OCI-LY1 (cell line): Measurements from ENCODE around the gene LCMT1.

Experiments used
- H2AFZ ChIP-seq: fragments of 200-600 bp; sonication (generic), shearing (Covaris generic); 2 replicates; pipeline ENCODE4 v1.6.0; 2014; ENCODE audit warnings: antibody characterized with exemption, mild to moderate bottlenecking, low read length
- H3F3A ChIP-seq: fragments of 200-600 bp; sonication (generic), shearing (Covaris generic); 2 replicates; pipeline ENCODE4 v1.6.0; 2014; ENCODE audit warnings: mild to moderate bottlenecking, antibody characterized with exemption, low read length, moderate library complexity; ENCODE audit not compliant: insufficient read depth
- H3K27ac ChIP-seq: fragments of 200-600 bp; sonication (generic); 2 replicates; pipeline ENCODE4 v1.5.1; 2014; ENCODE audit warnings: low read length, mixed run types, mild to moderate bottlenecking, low read depth; ENCODE audit not compliant: poor library complexity, severe bottlenecking
- H3K27me3 ChIP-seq: fragments of 200-600 bp; sonication (generic); 2 replicates; pipeline ENCODE4 v1.6.0; 2014; ENCODE audit warnings: antibody characterized with exemption, mild to moderate bottlenecking, low read length, moderate library complexity; ENCODE audit not compliant: insufficient read depth
- H3K36me3 ChIP-seq: fragments of 200-600 bp; sonication (generic); 2 replicates; pipeline ENCODE4 v1.6.1; 2014; ENCODE audit warnings: mild to moderate bottlenecking, antibody characterized with exemption, low read length, moderate library complexity, mixed read lengths; ENCODE audit not compliant: insufficient read depth
- H3K4me1 ChIP-seq: fragments of 200-600 bp; sonication (generic); 2 replicates; pipeline ENCODE4 v1.5.1; 2014; ENCODE audit warnings: mild to moderate bottlenecking, low read length, moderate library complexity; ENCODE audit not compliant: insufficient read depth, severe bottlenecking
- H3K4me2 ChIP-seq: fragments of 200-600 bp; sonication (generic), shearing (Covaris generic); 2 replicates; pipeline ENCODE4 v1.6.1; 2014; ENCODE audit warnings: low read length
- H3K4me3 ChIP-seq: fragments of 200-600 bp; sonication (generic); 2 replicates; pipeline ENCODE4 v1.5.1; 2014; ENCODE audit warnings: low read length, low read depth, mild to moderate bottlenecking, mixed read lengths; ENCODE audit not compliant: poor library complexity, severe bottlenecking
- H3K79me2 ChIP-seq: fragments of 200-600 bp; shearing (Covaris generic); 2 replicates; pipeline ENCODE4 v1.6.1; 2016; ENCODE audit warnings: mixed run types, low read length, mixed read lengths; ENCODE audit not compliant: insufficient read depth
- H3K9ac ChIP-seq: fragments of 200-600 bp; sonication (generic), shearing (Covaris generic); 2 replicates; pipeline ENCODE4 v1.6.1; 2014; ENCODE audit warnings: mild to moderate bottlenecking, low read length, mixed read lengths
- H3K9me2 ChIP-seq: fragments of 200-600 bp; sonication (generic), shearing (Covaris generic); 2 replicates; pipeline ENCODE4 v1.6.1; 2014; ENCODE audit warnings: low read depth, mild to moderate bottlenecking, low read length, mixed read lengths
- H3K9me3 ChIP-seq: fragments of 200-600 bp; shearing (Covaris generic); 2 replicates; pipeline ENCODE4 v1.6.1; 2014; ENCODE audit warnings: low read length, mixed read lengths
- H4K20me1 ChIP-seq: fragments of 200-600 bp; sonication (generic), shearing (Covaris generic); 2 replicates; pipeline ENCODE4 v1.6.0; 2016; ENCODE audit warnings: mild to moderate bottlenecking, low read length; ENCODE audit not compliant: insufficient read depth
- CTCF ChIP-seq: fragments of 200-600 bp; sonication (generic), shearing (Covaris generic); IDR thresholded peaks from 2 replicates; pipeline ENCODE4 v1.5.1; 2017; ENCODE audit warnings: mild to moderate bottlenecking, antibody characterized with exemption, low read length, moderate library complexity, mixed read lengths
- EZH2 ChIP-seq: fragments of 200-600 bp; sonication (generic), shearing (Covaris generic); IDR thresholded peaks from 2 replicates; pipeline ENCODE4 v1.8.0; 2017; ENCODE audit warnings: borderline replicate concordance, mixed run types, mild to moderate bottlenecking, antibody characterized with exemption, low read length, moderate library complexity, mixed read lengths

Gene LCMT1

GRCh38 chr16:25143928-25144327, 32.4 kb downstream of the LCMT1 start:
- Histone ChIP-seq H3K36me3 (peaks cover 28% of the 10 kb centered on the region), H4K20me1 (no peaks in the 10 kb centered on the region), H3K4me2 (no peak overlapping the region), H3K79me2 (no peaks in the 10 kb centered on the region), H3K27me3 (no peaks in the 10 kb centered on the region), H3K9me2 (no peaks in the 10 kb centered on the region), H3K4me1 (no peaks in the 10 kb centered on the region), H2AFZ (no peak overlapping the region), H3K27ac (no peak overlapping the region), H3K9me3 (no peaks in the 10 kb centered on the region), H3K4me3 (no peak overlapping the region), H3K9ac (no peak overlapping the region), H3F3A (no peaks in the 10 kb centered on the region)
- TF ChIP-seq EZH2 (no peak), CTCF (peak; percentile 18; the same call in 1 of the 2 replicates)

DNA sequence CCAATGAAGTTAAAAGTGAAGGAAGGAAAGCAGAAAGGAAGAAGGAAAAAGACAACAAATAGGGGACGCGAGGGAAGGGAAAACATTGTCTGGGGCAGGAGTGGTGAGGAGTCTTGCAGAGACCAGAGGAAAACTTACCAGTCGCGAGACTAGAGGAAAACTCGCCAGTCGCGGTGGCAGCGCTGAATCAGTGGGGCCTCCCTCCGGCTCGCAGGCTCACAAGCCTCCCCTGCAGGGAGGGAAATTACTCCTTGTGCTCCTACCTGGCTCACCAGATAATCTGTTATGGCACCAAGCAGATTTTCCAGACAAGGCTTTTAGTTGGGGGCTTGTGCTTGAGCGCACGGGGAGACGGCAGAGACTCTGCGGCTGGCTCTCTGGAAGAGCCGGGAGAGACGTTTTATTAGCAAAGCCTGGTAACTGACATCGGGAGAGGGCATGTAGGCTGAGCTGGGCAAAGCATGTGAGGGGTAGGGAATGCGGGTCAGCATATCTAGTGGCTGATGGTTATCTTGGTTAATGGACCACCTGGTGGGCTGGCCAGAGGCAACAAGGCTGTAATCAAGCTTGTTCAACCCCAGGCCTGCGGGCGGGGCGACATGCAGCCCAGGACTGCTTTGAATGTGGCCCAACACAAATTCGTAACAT, 37.1 kb downstream of the LCMT1 start:
- H3K36me3 ChIP-seq = peaks cover 9% of the 10 kb centered on the region
- H3K9me3 ChIP-seq = no peaks in the 10 kb centered on the region
- no peaks in the 10 kb centered on the region for H3K27me3 ChIP-seq
- H3K27ac ChIP-seq = no peak overlapping the region
- H3K4me1 ChIP-seq = no peaks in the 10 kb centered on the region
- H2AFZ ChIP-seq = no peak overlapping the region
- H3K79me2 ChIP-seq = no peaks in the 10 kb centered on the region
- TF ChIP-seq EZH2 (no peak), CTCF (no peak)
- H3F3A ChIP-seq = no peaks in the 10 kb centered on the region
- H3K9me2 ChIP-seq = no peaks in the 10 kb centered on the region
- H3K4me3 ChIP-seq = no peak overlapping the region
- no peaks in the 10 kb centered on the region for H4K20me1 ChIP-seq
- H3K9ac ChIP-seq = no peak overlapping the region
- H3K4me2 ChIP-seq = no peak overlapping the region

- H3K4me3 ChIP-seq = no peak overlapping the region
These were observed 40.5 kb downstream of the LCMT1 start for GRCh38 chr16:25151996-25152395.

More at GRCh38 chr16:25151996-25152395, 40.5 kb downstream of the LCMT1 start:
- Histone ChIP-seq H2AFZ (no peak overlapping the region), H3K27ac (no peak overlapping the region), H3K9me2 (no peaks in the 10 kb centered on the region), H3K9me3 (no peaks in the 10 kb centered on the region), H3K4me2 (no peak overlapping the region), H4K20me1 (no peaks in the 10 kb centered on the region), H3K36me3 (peaks cover 18% of the 10 kb centered on the region), H3K27me3 (no peaks in the 10 kb centered on the region), H3F3A (no peaks in the 10 kb centered on the region), H3K9ac (no peak overlapping the region), H3K4me1 (peaks cover 4% of the 10 kb centered on the region), H3K79me2 (no peaks in the 10 kb centered on the region)
- TF ChIP-seq CTCF (no peak), EZH2 (no peak)
